Calu3 (cell line): ENCODE measurements around the gene AK8. TPM values are rescaled to one million over a fixed set of nuclear protein-coding genes. Genes with fewer than 3 reads are reported as not detected.

Experiments used
- BruUV-seq: library from RNA; stranded (reverse); fragments of 400-500 nt; replicated peaks from 2 replicates; lab custom pipeline; 2021; lab: Mats Ljungman, UMichigan
- CTCF ChIA-PET: fragments of 300-600 bp; sonication (Branson Sonifier 250); formaldehyde crosslinking; loops from one replicate; lab custom pipeline; 2022; ENCODE audit warnings: antibody characterized with exemption; lab: Charles Lee
- DNase-seq: peaks from one replicate; pipeline ENCODE4 v3.0.0; 2022
- H3K27ac Mint-ChIP-seq: one replicate; pipeline ENCODE4 v1.8.0; 2022; ENCODE audit warnings: mixed read lengths; ENCODE audit not compliant: unreplicated experiment
- H3K27me3 Mint-ChIP-seq: one replicate; pipeline ENCODE4 v1.8.0; 2022; ENCODE audit warnings: mixed read lengths; ENCODE audit not compliant: unreplicated experiment
- H3K36me3 Mint-ChIP-seq: one replicate; pipeline ENCODE4 v1.8.0; 2022; ENCODE audit warnings: mild to moderate bottlenecking, moderate library complexity, mixed read lengths; ENCODE audit not compliant: insufficient read depth, unreplicated experiment
- H3K4me1 Mint-ChIP-seq: one replicate; pipeline ENCODE4 v1.8.0; 2022; ENCODE audit warnings: mild to moderate bottlenecking, low read depth, mixed read lengths; ENCODE audit not compliant: unreplicated experiment
- H3K4me3 Mint-ChIP-seq: one replicate; pipeline ENCODE4 v1.8.0; 2022; ENCODE audit warnings: mild to moderate bottlenecking, low read depth, moderate library complexity, mixed read lengths; ENCODE audit not compliant: unreplicated experiment
- H3K9me3 Mint-ChIP-seq: one replicate; pipeline ENCODE4 v1.8.0; 2022; ENCODE audit warnings: low read depth, mixed read lengths; ENCODE audit not compliant: unreplicated experiment
- CTCF ChIP-seq: fragments of 200-600 bp; IDR thresholded peaks from one replicate; pipeline ENCODE4 v1.8.0; 2022; ENCODE audit warnings: antibody characterized with exemption; ENCODE audit not compliant: unreplicated experiment
- intact Hi-C: fragments of 100-400 bp; cut with micrococcal nuclease; formaldehyde crosslinking; loops from one replicate; pipeline ENCODE4 v1.10.0; 2022; ENCODE audit not compliant: unreplicated experiment
- total RNA-seq: library from RNA; stranded (reverse); gene quantifications from 2 replicates; pipeline ENCODE4 v1.2.3, GENCODE V29; 2022

AK8 gene
- total RNA-seq, 1 experiment from 2014 or later, result 1.4 TPM

DNA sequence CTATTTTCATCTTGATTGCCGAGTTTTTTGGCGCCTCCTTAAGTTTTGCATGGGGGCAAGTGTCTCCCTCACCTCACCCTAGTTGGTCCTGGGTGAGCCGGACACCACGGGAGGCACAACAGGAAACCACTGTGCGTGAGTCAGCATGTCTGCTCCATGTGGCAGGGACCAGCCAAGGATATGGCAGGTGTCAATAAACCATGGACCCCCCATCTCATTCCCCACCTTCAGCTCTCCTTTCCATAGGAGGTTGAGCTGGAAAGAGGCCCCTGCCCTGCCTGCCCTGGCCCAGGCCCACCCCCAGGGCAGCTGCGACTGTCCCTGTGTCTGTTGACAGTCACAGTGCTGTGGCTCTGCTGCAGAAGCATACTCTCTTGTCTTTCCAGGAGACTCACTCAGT lies 3.7 kb upstream of the AK8 start:
- no peaks in the 10 kb centered on the region for H3K4me1 Mint-ChIP-seq
- CTCF ChIA-PET, result interaction anchor here (0.6 kb wide), 1 partner anchor 14 kb away, joined by 5 read pairs; no protein-coding TSS in a partner anchor

GRCh38 chr9:132880324-132880661 lies 2.2 kb upstream of the AK8 start:
- H3K36me3 Mint-ChIP-seq, result peaks cover 24% of the 10 kb centered on the region
- CTCF ChIA-PET, result no interaction called here
- no peak for TF ChIP-seq CTCF
- no peaks in the 10 kb centered on the region for H3K9me3 Mint-ChIP-seq
- H3K27ac Mint-ChIP-seq, result no peak overlapping the region
- no peak overlapping the region for H3K4me3 Mint-ChIP-seq
- H3K27me3 Mint-ChIP-seq, result no peaks in the 10 kb centered on the region
- no peak for DNase-seq
- no peaks in the 10 kb centered on the region for H3K4me1 Mint-ChIP-seq
- intact Hi-C loops, result no loop called here
- BruUV-seq, result no TSS peak

More for the DNA sequence above, 3.7 kb upstream of the AK8 start:
- no TSS peak for BruUV-seq
- H3K4me3 Mint-ChIP-seq, result no peak overlapping the region
- H3K27ac Mint-ChIP-seq, result no peak overlapping the region
- no peaks in the 10 kb centered on the region for H3K9me3 Mint-ChIP-seq
- no peak for DNase-seq
- TF ChIP-seq CTCF, result no peak
- no peaks in the 10 kb centered on the region for H3K27me3 Mint-ChIP-seq
- peaks cover 24% of the 10 kb centered on the region for H3K36me3 Mint-ChIP-seq
- intact Hi-C loops, result no loop called here

DNA sequence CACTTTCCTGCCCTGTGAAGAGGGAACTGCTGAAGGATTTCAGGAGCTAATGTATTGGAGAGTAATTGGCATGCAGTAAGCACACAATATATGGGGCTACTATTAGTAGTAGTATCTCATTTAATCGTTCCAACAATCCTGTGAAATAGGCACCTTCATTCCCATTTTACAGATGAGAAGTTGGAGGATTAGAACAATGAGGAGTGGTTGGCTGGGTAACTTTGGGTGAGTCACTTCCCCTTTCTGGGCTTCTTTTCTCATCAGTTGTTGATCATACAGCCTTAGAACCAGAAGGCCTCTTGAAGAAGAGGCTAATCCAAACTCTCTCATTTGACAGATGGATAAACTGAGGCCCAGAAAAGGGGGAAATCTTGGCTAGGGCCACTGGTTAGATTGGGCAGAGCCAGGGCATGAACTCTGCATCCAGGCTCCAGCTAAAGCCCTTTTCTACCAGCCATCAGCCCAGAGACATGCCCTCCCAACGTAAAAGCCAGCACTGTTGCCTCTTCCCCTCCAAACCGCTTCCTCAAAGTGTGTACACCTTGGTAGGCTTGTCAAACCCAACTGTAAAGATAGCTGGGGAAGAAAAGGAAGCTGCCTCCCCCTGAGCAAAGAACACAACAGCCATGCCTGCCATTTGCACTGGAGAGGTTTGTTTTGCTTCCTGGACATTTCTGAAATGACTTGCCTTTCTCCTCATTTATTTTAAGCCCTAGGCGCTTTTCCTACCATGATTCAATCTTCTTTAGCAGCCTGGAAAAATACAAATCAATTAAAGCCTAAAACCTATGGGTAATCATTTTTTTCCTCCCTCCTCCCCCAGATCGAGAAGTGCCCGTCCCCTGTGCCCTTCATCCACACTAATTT lies 1.6 kb upstream of the AK8 start:
- Mint-ChIP-seq H3K27ac (no peak overlapping the region), H3K9me3 (no peaks in the 10 kb centered on the region), H3K27me3 (no peaks in the 10 kb centered on the region), H3K4me3 (peak overlapping the region; percentile 66), H3K36me3 (peaks cover 24% of the 10 kb centered on the region), H3K4me1 (no peaks in the 10 kb centered on the region)
- TF ChIP-seq CTCF, result no peak
- intact Hi-C loops, result no loop called here
- CTCF ChIA-PET, result no interaction called here
- no peak for DNase-seq
- BruUV-seq, result no TSS peak

- intact Hi-C loops, result no loop called here
- H3K4me3 Mint-ChIP-seq, result peak within 1 kb of the TSS; percentile 66
Measured at GRCh38 chr9:132878695-132879456, 792 bp upstream of the AK8 start, which contains the start of gene SPACA9. SPACA9 (plus strand) TSS chr9:132878898; CDS start chr9:132883948, 5,050 bp downstream.

More at GRCh38 chr9:132878695-132879456, 792 bp upstream of the AK8 start, which contains the start of gene SPACA9:
- H3K9me3 Mint-ChIP-seq, result no peaks in the 10 kb centered on the region
- no peak within 1 kb of the TSS for H3K27ac Mint-ChIP-seq
- CTCF ChIA-PET, result no interaction called here
- no TSS peak for BruUV-seq
- no peak for TF ChIP-seq CTCF
- no peaks in the 10 kb centered on the region for H3K4me1 Mint-ChIP-seq
- H3K36me3 Mint-ChIP-seq, result peaks cover 24% of the 10 kb centered on the region
- DNase-seq, result peak; percentile 57
- no peaks in the 10 kb centered on the region for H3K27me3 Mint-ChIP-seq
